CD8-positive, alpha-beta memory T cell (primary cell): Measurements from ENCODE around the gene MEGF6. TPM values are rescaled to one million over a fixed set of nuclear protein-coding genes. Genes with fewer than 3 reads are reported as not detected.
A peak's percentile ranks its signal among the peaks of the same experiment; 100 is the strongest.

ENCODE experiments used
- CTCF ChIA-PET: fragments of 350-600 bp; sonication (Branson Sonifier 250); formaldehyde crosslinking; loops from one replicate; lab custom pipeline; 2021; ENCODE audit warnings: antibody characterized with exemption; lab: Charles Lee
- POLR2A ChIA-PET: fragments of 350-600 bp; sonication (Branson Sonifier 250); formaldehyde crosslinking; loops from one replicate; lab custom pipeline; 2021; ENCODE audit warnings: antibody characterized with exemption; lab: Charles Lee
- DNase-seq, 5 donors: peaks; one replicate each; pipeline versions ENCODE4 v3.0.0 to v3.0.0-alpha.2; 2020 to 2022; ENCODE audit warnings: mixed read lengths in 1 of 5
- H3K27ac ChIP-seq: one replicate; pipeline ENCODE4 v1.7.0; 2013; ENCODE audit warnings: low read depth, mild to moderate bottlenecking, low read length, moderate library complexity
- H3K27me3 ChIP-seq: 2 replicates; pipeline ENCODE4 v1.7.0; 2013; ENCODE audit warnings: low read length, mild to moderate bottlenecking; ENCODE audit not compliant: insufficient read depth, poor library complexity, severe bottlenecking
- H3K36me3 ChIP-seq: 2 replicates; pipeline ENCODE4 v1.7.0; 2013; ENCODE audit warnings: mild to moderate bottlenecking, low read length, moderate library complexity; ENCODE audit not compliant: insufficient read depth
- H3K4me1 ChIP-seq: 2 replicates; pipeline ENCODE4 v1.7.0; 2013; ENCODE audit warnings: mild to moderate bottlenecking, low read length, moderate library complexity; ENCODE audit not compliant: insufficient read depth
- H3K4me3 ChIP-seq: 2 replicates; pipeline ENCODE4 v1.7.0; 2013; ENCODE audit warnings: mild to moderate bottlenecking, low read length
- H3K9me3 ChIP-seq: 2 replicates; pipeline ENCODE4 v1.7.0; 2013; ENCODE audit warnings: mild to moderate bottlenecking, low read length
- H3K27ac Mint-ChIP-seq, 8 donors: one replicate each; pipeline ENCODE4 v1.8.0; 2020 to 2021; ENCODE audit warnings: mixed read lengths in 8 of 8, mild to moderate bottlenecking in 6 of 8, inconsistent platforms in 3 of 8, moderate library complexity in 3 of 8
- H3K27me3 Mint-ChIP-seq, 2 donors: one replicate each; pipeline ENCODE4 v1.8.0; 2020 to 2021; ENCODE audit warnings: mixed read lengths in 2 of 2, mild to moderate bottlenecking in 1 of 2, moderate library complexity in 1 of 2
- H3K36me3 Mint-ChIP-seq, 3 donors: one replicate each; pipeline ENCODE4 v1.8.0; 2020 to 2021; ENCODE audit warnings: mixed read lengths in 3 of 3, inconsistent platforms in 1 of 3, mild to moderate bottlenecking in 1 of 3
- H3K4me1 Mint-ChIP-seq, 3 donors: one replicate each; pipeline ENCODE4 v1.8.0; 2020 to 2021; ENCODE audit warnings: mixed read lengths in 3 of 3, inconsistent platforms in 1 of 3, mild to moderate bottlenecking in 1 of 3
- H3K4me3 Mint-ChIP-seq, 7 donors: one replicate each; pipeline ENCODE4 v1.8.0; 2020 to 2021; ENCODE audit warnings: mixed read lengths in 7 of 7, mild to moderate bottlenecking in 6 of 7, moderate library complexity in 4 of 7, inconsistent platforms in 2 of 7
- H3K9me3 Mint-ChIP-seq, 5 donors: one replicate each; pipeline ENCODE4 v1.8.0; 2020 to 2022; ENCODE audit warnings: mixed read lengths in 5 of 5, mild to moderate bottlenecking in 3 of 5, moderate library complexity in 2 of 5, inconsistent platforms in 1 of 5
- polyA plus RNA-seq: library from polyadenylated mRNA; unstranded; fragments of 300-500 nt; fragmentation: Illumina TruSeq; gene quantifications from one replicate; pipeline ENCODE4 v1.2.3, GENCODE V29; 2021
- total RNA-seq, 2 experiments: library from RNA; stranded (reverse); gene quantifications; one replicate each; pipeline ENCODE4 v1.2.3, GENCODE V29; 2021

Gene MEGF6
- total and polyA plus RNA-seq, 3 experiments from 2014 or later: 3.4 to 12.0 (median 10.8) TPM

DNA sequence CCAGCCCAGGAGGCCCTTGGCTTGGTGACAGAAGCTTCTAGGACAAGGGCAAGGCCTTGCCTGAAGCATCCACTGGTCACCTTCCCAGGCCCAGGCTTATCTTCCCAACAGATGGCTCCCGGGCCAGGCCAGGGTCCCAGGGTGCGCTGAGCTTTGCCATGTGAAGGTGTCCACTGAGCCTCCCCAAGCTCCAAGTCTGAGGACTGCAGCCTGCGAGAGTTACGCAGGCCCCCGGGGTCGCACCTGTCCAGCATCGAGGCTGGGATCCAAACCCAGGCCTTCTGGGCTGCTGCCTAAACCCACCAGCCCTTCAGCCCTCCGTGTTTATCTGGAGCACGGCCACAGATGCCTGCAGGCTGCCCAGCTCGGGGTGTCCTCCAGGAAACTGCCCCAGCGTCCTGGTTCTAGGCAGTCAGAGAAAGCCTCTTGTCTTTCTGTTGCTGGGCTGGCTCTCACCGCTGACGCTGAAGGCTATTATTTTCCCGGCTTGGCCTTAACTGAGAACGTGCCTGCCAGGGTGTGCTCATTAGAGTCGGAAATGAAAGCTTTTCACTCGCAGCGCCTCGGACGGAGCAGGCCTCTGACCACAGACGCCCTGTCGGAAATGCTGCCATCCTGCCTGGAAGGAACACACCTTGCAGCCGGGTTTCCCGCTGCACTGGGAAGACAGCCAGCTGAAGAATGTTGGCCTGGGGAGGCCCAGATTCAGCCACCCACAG lies 71.4 kb downstream of the MEGF6 start:
- ChIA-PET CTCF (no interaction called here), POLR2A (no interaction called here)
- H3K9me3 Mint-ChIP-seq: no peaks in the 10 kb centered on the region
- H3K4me1 Mint-ChIP-seq: no peaks in the 10 kb centered on the region
- no peak overlapping the region for H3K4me3 Mint-ChIP-seq
- H3K36me3 ChIP-seq: no peaks in the 10 kb centered on the region
- no peak overlapping the region for H3K4me3 ChIP-seq
- no peaks in the 10 kb centered on the region for H3K27me3 Mint-ChIP-seq
- H3K9me3 ChIP-seq: no peaks in the 10 kb centered on the region
- H3K27me3 ChIP-seq: no peaks in the 10 kb centered on the region
- H3K27ac Mint-ChIP-seq: no peak overlapping the region
- no peaks in the 10 kb centered on the region for H3K4me1 ChIP-seq
- no peak overlapping the region for H3K27ac ChIP-seq
- DNase-seq: no peak
- H3K36me3 Mint-ChIP-seq: no peaks in the 10 kb centered on the region

DNA sequence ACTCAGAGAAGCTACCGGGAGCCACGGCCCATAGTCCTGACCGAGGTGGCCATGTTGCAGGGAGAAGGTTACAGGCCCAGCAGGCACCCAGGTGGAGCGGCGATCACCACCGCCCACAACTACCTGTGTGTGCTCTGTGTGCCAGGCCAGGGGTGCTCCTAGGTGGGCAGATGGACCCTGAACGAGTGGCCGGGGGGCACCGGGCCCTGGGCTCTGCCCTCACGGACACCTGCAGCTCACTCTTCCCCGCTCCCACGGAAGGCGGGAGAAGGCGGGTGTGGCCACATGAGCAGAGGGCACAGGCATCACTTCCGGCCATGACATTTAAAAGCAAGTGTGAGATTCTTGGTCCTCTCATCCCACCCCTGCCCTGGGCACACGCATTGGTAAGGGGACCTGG lies 73.9 kb downstream of the MEGF6 start:
- Mint-ChIP-seq H3K4me1 (no peaks in the 10 kb centered on the region), H3K27ac (no peak overlapping the region), H3K36me3 (no peaks in the 10 kb centered on the region), H3K9me3 (no peaks in the 10 kb centered on the region), H3K4me3 (no peak overlapping the region), H3K27me3 (no peaks in the 10 kb centered on the region)
- no peaks in the 10 kb centered on the region for H3K4me1 ChIP-seq
- ChIA-PET CTCF (no interaction called here), POLR2A (no interaction called here)
- H3K4me3 ChIP-seq: no peak overlapping the region
- no peaks in the 10 kb centered on the region for H3K27me3 ChIP-seq
- no peak overlapping the region for H3K27ac ChIP-seq
- H3K36me3 ChIP-seq: no peaks in the 10 kb centered on the region
- no peak for DNase-seq
- no peaks in the 10 kb centered on the region for H3K9me3 ChIP-seq

DNA sequence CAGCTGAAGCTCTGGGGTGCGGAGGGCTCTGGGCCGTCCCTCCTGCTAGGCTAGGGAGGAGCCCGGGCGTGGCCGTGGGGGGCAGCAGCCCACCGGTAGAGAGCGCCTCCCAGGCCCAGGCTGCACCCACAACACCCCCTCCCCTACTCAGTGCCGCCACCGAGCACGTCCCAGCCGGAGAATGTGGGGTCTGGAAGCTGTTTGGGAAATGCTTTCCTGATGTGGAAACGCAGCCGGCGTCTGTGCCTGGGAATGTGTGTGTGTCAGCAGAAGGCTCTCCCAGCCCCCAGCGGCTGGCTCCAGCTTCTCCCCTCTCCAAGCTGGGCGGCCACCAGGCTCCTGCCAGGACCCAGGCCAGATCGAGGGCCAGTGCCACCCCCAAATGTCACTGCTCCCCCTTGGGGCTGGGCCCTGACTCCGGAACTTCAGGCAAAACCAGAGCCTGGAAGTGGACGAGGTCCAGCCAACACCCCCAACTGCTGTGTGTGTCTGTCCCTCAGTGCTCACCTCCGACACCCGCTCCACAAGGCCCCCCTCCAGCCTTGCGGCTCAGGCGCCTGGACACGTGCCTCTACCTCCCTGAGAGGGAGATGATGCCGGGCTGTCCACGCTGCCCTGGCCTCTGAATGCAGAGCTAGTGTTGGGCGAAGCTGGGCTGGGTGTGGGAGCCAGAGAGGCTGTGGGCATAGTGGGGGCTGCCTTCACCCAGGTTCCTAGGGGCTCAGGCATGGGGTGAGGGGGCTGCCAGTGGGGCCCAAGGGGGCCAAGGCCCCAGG lies 74.7 kb downstream of the MEGF6 start:
- no peak for DNase-seq
- H3K27me3 ChIP-seq: no peaks in the 10 kb centered on the region
- no peak overlapping the region for H3K4me3 ChIP-seq
- no peak overlapping the region for H3K27ac ChIP-seq
- no peaks in the 10 kb centered on the region for H3K4me1 ChIP-seq
- CTCF ChIA-PET: no interaction called here
- Mint-ChIP-seq H3K36me3 (no peaks in the 10 kb centered on the region), H3K9me3 (no peaks in the 10 kb centered on the region), H3K27ac (peak overlapping the region in 1 of 8 donors; percentile 9), H3K27me3 (no peaks in the 10 kb centered on the region), H3K4me1 (peaks cover under 1 to 3% (median 1%) of the 10 kb centered on the region in 3 donors), H3K4me3 (no peak overlapping the region)
- H3K36me3 ChIP-seq: no peaks in the 10 kb centered on the region
- POLR2A ChIA-PET: no interaction called here
- H3K9me3 ChIP-seq: no peaks in the 10 kb centered on the region

DNA sequence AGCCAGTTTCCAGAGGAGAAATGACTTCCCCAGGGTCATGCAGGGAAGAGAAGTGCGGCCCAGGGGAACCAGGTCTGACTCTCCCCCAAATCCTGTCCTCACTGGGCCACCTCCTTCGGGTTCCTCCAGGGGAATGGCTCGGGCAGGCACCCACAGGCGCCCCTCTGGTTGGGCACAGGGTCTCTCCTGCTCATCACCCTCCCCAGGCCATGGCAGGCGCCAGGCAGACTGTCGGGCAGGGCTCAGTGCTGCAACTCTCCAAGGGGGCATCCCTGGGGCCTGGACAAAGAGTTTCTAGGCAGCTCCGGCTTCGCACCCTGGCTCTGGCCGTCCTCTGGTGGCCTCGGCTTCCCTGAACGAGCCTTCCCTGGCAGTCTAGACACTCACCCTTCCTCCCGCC lies 75.6 kb downstream of the MEGF6 start:
- POLR2A ChIA-PET: no interaction called here
- CTCF ChIA-PET: no interaction called here

DNA sequence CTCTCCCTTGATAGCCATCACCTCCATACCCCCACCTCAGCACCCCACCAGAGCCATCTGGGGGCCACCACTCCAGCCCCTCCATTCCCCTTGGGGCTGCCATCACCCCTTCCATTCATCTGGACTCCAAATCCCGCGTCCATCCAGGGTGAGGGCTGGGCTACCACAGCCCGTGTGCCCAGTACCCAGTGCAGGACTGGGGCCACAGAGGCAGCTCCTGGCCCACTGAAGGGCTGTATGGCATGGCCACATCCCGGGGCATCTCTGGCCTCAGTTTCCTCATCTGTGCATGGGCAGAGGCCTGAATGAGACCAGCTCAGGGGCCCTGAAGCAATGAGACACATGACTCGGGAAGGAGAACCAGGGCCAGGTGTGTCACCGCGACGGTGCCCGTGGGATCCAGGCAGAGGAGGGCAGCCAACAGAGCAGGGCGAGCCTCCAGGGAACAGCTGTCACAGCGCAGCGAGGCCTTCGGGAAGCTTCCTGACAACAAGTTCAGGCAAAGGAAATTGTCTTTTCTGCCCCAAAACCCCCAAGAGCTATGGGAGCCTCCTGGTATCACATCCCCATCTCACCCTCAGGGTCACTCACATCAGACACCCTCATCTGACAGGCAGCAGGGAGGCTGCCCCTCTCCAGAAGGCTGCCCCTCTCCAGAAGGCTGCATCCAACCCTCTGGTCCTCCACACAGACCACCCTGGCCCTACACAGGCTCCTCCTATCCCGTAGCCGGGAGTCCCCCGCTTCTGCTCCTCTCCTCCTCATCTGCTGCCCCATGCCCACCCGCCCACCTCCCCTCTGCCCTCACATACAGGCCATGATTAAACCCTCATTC lies 76.3 kb downstream of the MEGF6 start:
- Mint-ChIP-seq H3K27me3 (peaks cover 0 to 1% of the 10 kb centered on the region in 2 donors), H3K9me3 (no peaks in the 10 kb centered on the region), H3K27ac (no peak overlapping the region), H3K4me3 (no peak overlapping the region), H3K4me1 (peaks cover 4 to 10% (median 4%) of the 10 kb centered on the region in 3 donors), H3K36me3 (peaks cover 0 to 1% (median 0%) of the 10 kb centered on the region in 3 donors)
- Histone ChIP-seq H3K4me1 (peaks cover 3% of the 10 kb centered on the region), H3K36me3 (no peaks in the 10 kb centered on the region), H3K4me3 (no peak overlapping the region), H3K27ac (no peak overlapping the region), H3K27me3 (no peaks in the 10 kb centered on the region), H3K9me3 (no peaks in the 10 kb centered on the region)
- ChIA-PET CTCF (no interaction called here), POLR2A (no interaction called here)
- DNase-seq: no peak

More for the DNA sequence above, 75.6 kb downstream of the MEGF6 start:
- Mint-ChIP-seq H3K9me3 (no peaks in the 10 kb centered on the region), H3K27me3 (peaks cover 0 to 1% of the 10 kb centered on the region in 2 donors), H3K4me3 (no peak overlapping the region), H3K4me1 (peaks cover 2 to 5% (median 4%) of the 10 kb centered on the region in 3 donors), H3K36me3 (no peaks in the 10 kb centered on the region), H3K27ac (no peak overlapping the region)
- no peak for DNase-seq
- H3K4me3 ChIP-seq: no peak overlapping the region
- no peaks in the 10 kb centered on the region for H3K36me3 ChIP-seq
- no peaks in the 10 kb centered on the region for H3K4me1 ChIP-seq
- H3K27me3 ChIP-seq: no peaks in the 10 kb centered on the region
- H3K27ac ChIP-seq: no peak overlapping the region
- H3K9me3 ChIP-seq: no peaks in the 10 kb centered on the region

DNA sequence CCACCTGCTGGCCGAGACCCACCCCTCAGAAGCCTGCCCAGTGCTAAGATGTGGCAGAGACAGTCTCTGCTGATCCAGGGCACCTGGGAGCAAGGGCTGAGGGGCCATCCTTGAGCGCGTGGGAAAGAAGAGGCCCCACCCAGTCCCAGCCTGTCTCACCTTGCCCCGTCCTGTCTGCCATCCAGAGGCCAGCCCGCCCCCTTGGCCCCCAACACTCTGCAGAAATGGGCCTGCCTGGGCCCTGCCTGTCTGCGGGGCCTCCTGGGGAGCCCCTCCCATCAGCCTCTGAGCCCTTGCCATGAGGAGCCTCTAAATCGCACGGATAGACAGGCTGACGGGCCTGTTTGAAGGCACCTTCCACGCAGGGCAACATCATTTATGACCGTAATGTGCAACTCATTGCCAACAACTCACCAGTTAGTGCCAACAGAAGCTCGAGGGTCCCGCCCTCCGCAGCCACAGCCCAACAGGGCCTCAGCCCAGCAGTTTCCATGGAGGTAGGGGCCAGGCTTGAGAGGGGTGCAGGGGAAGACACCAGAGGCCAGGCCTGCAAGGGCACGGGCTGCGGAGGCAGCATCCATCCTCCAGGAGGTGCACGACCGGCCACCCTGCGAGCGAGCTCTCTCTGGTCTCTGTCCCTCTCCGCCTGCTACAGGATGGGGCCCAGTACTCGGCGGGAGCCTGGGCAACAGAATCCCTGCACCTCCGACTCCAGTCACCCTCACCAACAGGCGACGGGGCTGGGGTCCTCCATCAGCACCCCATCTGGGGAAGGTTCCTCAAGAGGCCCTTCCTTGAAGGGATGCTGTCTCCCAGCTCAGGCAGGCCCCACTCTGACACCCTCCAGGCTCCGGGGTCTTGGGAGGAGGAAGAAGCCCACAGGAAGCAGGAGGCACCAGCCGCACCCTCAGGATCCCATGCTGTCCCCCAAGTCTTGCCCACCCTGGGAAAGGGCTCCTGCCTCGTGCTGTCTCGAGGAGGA lies 78.0 kb downstream of the MEGF6 start:
- Histone ChIP-seq H3K36me3 (no peaks in the 10 kb centered on the region), H3K9me3 (no peaks in the 10 kb centered on the region), H3K27me3 (no peaks in the 10 kb centered on the region), H3K4me3 (no peak overlapping the region), H3K4me1 (peaks cover 11% of the 10 kb centered on the region), H3K27ac (no peak overlapping the region)
- peak overlapping the region in 1 of 7 donors; percentile 31 for H3K4me3 Mint-ChIP-seq
- H3K9me3 Mint-ChIP-seq: no peaks in the 10 kb centered on the region
- peaks cover 4 to 26% (median 4%) of the 10 kb centered on the region in 3 donors for H3K4me1 Mint-ChIP-seq
- H3K36me3 Mint-ChIP-seq: peaks cover 0 to 1% (median 0%) of the 10 kb centered on the region in 3 donors
- peaks cover 0 to 1% of the 10 kb centered on the region in 2 donors for H3K27me3 Mint-ChIP-seq
- DNase-seq: no peak
- ChIA-PET CTCF (no interaction called here), POLR2A (no interaction called here)
- H3K27ac Mint-ChIP-seq: peak overlapping the region in 3 of 8 donors; percentile 17 to 72 (median 69)

DNA sequence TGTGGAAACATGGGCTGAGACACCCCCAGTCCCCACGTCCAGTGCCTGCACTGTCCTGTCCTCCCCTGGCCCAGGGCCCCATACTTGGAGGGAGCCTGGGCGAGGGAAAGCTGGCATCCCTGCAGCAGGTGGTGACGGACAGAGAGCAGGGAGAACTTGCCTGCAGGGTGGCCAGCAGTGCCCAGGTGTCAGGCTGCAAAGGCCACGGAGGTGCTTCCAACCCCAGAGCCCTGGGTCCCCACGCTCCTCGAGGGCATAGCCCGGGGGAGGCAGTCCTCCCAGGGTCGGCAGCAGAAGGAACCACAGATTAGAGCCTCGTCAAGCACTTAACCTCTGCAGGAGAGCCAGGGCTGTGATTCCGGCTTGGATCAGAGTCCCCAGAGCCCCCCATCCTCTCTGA lies 79.4 kb downstream of the MEGF6 start:
- no peaks in the 10 kb centered on the region for H3K9me3 ChIP-seq
- Mint-ChIP-seq H3K27me3 (peaks cover 0 to 1% of the 10 kb centered on the region in 2 donors), H3K36me3 (peaks cover 0 to 1% (median 0%) of the 10 kb centered on the region in 3 donors), H3K4me3 (peak overlapping the region; percentile 45 to 90 (median 81)), H3K4me1 (peaks cover 4 to 33% (median 4%) of the 10 kb centered on the region in 3 donors), H3K27ac (peak overlapping the region in 1 of 8 donors; percentile 43), H3K9me3 (no peaks in the 10 kb centered on the region)
- H3K27me3 ChIP-seq: no peaks in the 10 kb centered on the region
- H3K4me3 ChIP-seq: no peak overlapping the region
- H3K4me1 ChIP-seq: peaks cover 11% of the 10 kb centered on the region
- no peak overlapping the region for H3K27ac ChIP-seq
- H3K36me3 ChIP-seq: no peaks in the 10 kb centered on the region
- POLR2A ChIA-PET: interaction anchor here (1.0 kb wide), 1 partner anchor 15 kb away, joined by 3 read pairs; no protein-coding TSS in a partner anchor
- DNase-seq: no peak
- CTCF ChIA-PET: interaction anchor here (1.0 kb wide), 1 partner anchor 90 kb away, joined by 3 read pairs; no protein-coding TSS in a partner anchor
